Caco-2 (cell line): ENCODE results near the gene GLT8D1. TPM values are rescaled to one million over a fixed set of nuclear protein-coding genes. Genes with fewer than 3 reads are reported as not detected.

Source experiments
- BruUV-seq: library from RNA; stranded (reverse); fragments of 400-500 nt; replicated peaks from 2 replicates; lab custom pipeline; 2021; lab: Mats Ljungman, UMichigan
- CTCF ChIA-PET: fragments of 300-600 bp; sonication (Branson Sonifier 250); formaldehyde crosslinking; loops from one replicate; lab custom pipeline; 2022; ENCODE audit warnings: antibody characterized with exemption; lab: Charles Lee
- POLR2A ChIA-PET: fragments of 300-600 bp; sonication (Branson Sonifier 250); formaldehyde crosslinking; loops from one replicate; lab custom pipeline; 2022; ENCODE audit warnings: antibody characterized with exemption; lab: Charles Lee
- DNase-seq, 2 experiments: peaks; one replicate each; pipeline versions ENCODE4 v3.0.0 to v3.0.0-alpha.2; 2020 to 2022
- H3K27me3 ChIP-seq: replicated peaks from 2 replicates; pipeline ENCODE4 v1.6.0; 2011; ENCODE audit warnings: low read length; ENCODE audit not compliant: control insufficient read depth, insufficient read depth
- H3K36me3 ChIP-seq: 2 replicates; pipeline ENCODE4 v1.5.1; 2011; ENCODE audit warnings: low read length; ENCODE audit not compliant: control insufficient read depth, insufficient read depth
- H3K4me1 ChIP-seq: fragments of 250-450 bp; sonication (Bioruptor Pico); 2 replicates; pipeline ENCODE4 v1.5.1; 2020; ENCODE audit warnings: mild to moderate bottlenecking
- H3K4me3 ChIP-seq: 2 replicates; pipeline ENCODE4 v1.5.1; 2011; ENCODE audit warnings: low read depth, mild to moderate bottlenecking, control low read depth, low read length
- H3K9me3 ChIP-seq: fragments of 250-450 bp; sonication (Bioruptor Pico); 2 replicates; pipeline ENCODE4 v1.5.1; 2020; ENCODE audit warnings: mild to moderate bottlenecking, moderate library complexity
- H3K27ac Mint-ChIP-seq: one replicate; pipeline ENCODE4 v1.8.0; 2022; ENCODE audit warnings: mixed read lengths; ENCODE audit not compliant: unreplicated experiment
- H3K27me3 Mint-ChIP-seq: one replicate; pipeline ENCODE4 v1.8.0; 2022; ENCODE audit warnings: mixed read lengths; ENCODE audit not compliant: insufficient read depth, unreplicated experiment
- H3K36me3 Mint-ChIP-seq: one replicate; pipeline ENCODE4 v1.8.0; 2022; ENCODE audit warnings: mild to moderate bottlenecking, mixed read lengths; ENCODE audit not compliant: insufficient read depth, unreplicated experiment
- H3K4me1 Mint-ChIP-seq: one replicate; pipeline ENCODE4 v1.8.0; 2022; ENCODE audit warnings: low read depth, mixed read lengths; ENCODE audit not compliant: unreplicated experiment
- H3K4me3 Mint-ChIP-seq: one replicate; pipeline ENCODE4 v1.8.0; 2022; ENCODE audit warnings: mild to moderate bottlenecking, moderate library complexity, mixed read lengths; ENCODE audit not compliant: unreplicated experiment
- H3K9me3 Mint-ChIP-seq: one replicate; pipeline ENCODE4 v1.8.0; 2022; ENCODE audit warnings: mixed read lengths; ENCODE audit not compliant: unreplicated experiment
- intact Hi-C: fragments of 100-400 bp; cut with micrococcal nuclease; formaldehyde crosslinking; loops from one replicate; pipeline ENCODE4 v1.10.0; 2022; ENCODE audit not compliant: unreplicated experiment
- total RNA-seq: library from RNA; stranded (reverse); gene quantifications from 2 replicates; pipeline ENCODE4 v1.2.3, GENCODE V29; 2022
- TF ChIP-seq, protein P1 (sequence below), 2 experiments: fragments of 200-600 bp in 1 of 2; IDR thresholded peaks; 1 replicate in 1 of 2; 2 replicates in 1 of 2; pipeline versions ENCODE4 v1.5.1 to v1.8.0; 2011 to 2022; ENCODE audit warnings: antibody characterized with exemption in 1 of 2, control low read depth in 1 of 2, inconsistent platforms in 1 of 2, low read depth in 1 of 2, low read length in 1 of 2, mild to moderate bottlenecking in 1 of 2, moderate library complexity in 1 of 2; ENCODE audit not compliant: insufficient read depth in 1 of 2, severe bottlenecking in 1 of 2, unreplicated experiment in 1 of 2

The GLT8D1 gene
- total RNA-seq, 1 experiment from 2014 or later = 31.4 TPM

- Histone ChIP-seq H3K4me3 (no peak overlapping the region), H3K4me1 (no peaks in the 10 kb centered on the region), H3K27me3 (no peaks in the 10 kb centered on the region), H3K9me3 (no peaks in the 10 kb centered on the region), H3K36me3 (no peaks in the 10 kb centered on the region; the same call in 1 of the 2 replicates)
- ChIA-PET CTCF (no interaction called here), POLR2A (no interaction called here)
- intact Hi-C loops = no loop called here
- Mint-ChIP-seq H3K27ac (no peak overlapping the region), H3K4me1 (no peaks in the 10 kb centered on the region), H3K4me3 (no peak overlapping the region), H3K9me3 (peaks cover 13% of the 10 kb centered on the region), H3K27me3 (no peaks in the 10 kb centered on the region), H3K36me3 (peaks cover 18% of the 10 kb centered on the region)
- TF ChIP-seq, protein P1, sequence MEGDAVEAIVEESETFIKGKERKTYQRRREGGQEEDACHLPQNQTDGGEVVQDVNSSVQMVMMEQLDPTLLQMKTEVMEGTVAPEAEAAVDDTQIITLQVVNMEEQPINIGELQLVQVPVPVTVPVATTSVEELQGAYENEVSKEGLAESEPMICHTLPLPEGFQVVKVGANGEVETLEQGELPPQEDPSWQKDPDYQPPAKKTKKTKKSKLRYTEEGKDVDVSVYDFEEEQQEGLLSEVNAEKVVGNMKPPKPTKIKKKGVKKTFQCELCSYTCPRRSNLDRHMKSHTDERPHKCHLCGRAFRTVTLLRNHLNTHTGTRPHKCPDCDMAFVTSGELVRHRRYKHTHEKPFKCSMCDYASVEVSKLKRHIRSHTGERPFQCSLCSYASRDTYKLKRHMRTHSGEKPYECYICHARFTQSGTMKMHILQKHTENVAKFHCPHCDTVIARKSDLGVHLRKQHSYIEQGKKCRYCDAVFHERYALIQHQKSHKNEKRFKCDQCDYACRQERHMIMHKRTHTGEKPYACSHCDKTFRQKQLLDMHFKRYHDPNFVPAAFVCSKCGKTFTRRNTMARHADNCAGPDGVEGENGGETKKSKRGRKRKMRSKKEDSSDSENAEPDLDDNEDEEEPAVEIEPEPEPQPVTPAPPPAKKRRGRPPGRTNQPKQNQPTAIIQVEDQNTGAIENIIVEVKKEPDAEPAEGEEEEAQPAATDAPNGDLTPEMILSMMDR (IDR thresholded peaks at IDR 0.05; ENCODE audit: insufficient read depth in 1 of 2, low read depth in 1 of 2, low read length in 1 of 2, severe bottlenecking in 1 of 2, unreplicated experiment in 1 of 2) = no peak
- DNase-seq = no peak
- BruUV-seq = no TSS peak
These were observed 10.2 kb upstream of the GLT8D1 start for GRCh38 chr3:52715714-52716305.

- Mint-ChIP-seq H3K36me3 (peaks cover 22% of the 10 kb centered on the region), H3K4me3 (no peak overlapping the region), H3K4me1 (no peaks in the 10 kb centered on the region), H3K27ac (no peak overlapping the region), H3K9me3 (peaks cover 4% of the 10 kb centered on the region), H3K27me3 (no peaks in the 10 kb centered on the region)
- no TSS peak for BruUV-seq
- POLR2A ChIA-PET = no interaction called here
- H3K4me3 ChIP-seq = no peak overlapping the region
- H3K9me3 ChIP-seq = no peaks in the 10 kb centered on the region
- intact Hi-C loops = no loop called here
- no peaks in the 10 kb centered on the region; the same call in 1 of the 2 replicates for H3K36me3 ChIP-seq
- CTCF ChIA-PET = interaction anchor here (0.7 kb wide), 1 partner anchor 159 kb away, joined by 5 read pairs; no protein-coding TSS in a partner anchor
- H3K4me1 ChIP-seq = no peaks in the 10 kb centered on the region
- TF ChIP-seq, protein P1 (IDR thresholded peaks at IDR 0.05; ENCODE audit: insufficient read depth in 1 of 2, low read depth in 1 of 2, low read length in 1 of 2, severe bottlenecking in 1 of 2, unreplicated experiment in 1 of 2) = no peak
- no peak for DNase-seq
- no peaks in the 10 kb centered on the region for H3K27me3 ChIP-seq
These were observed 9.0 kb upstream of the GLT8D1 start for GRCh38 chr3:52714335-52715302.

DNA sequence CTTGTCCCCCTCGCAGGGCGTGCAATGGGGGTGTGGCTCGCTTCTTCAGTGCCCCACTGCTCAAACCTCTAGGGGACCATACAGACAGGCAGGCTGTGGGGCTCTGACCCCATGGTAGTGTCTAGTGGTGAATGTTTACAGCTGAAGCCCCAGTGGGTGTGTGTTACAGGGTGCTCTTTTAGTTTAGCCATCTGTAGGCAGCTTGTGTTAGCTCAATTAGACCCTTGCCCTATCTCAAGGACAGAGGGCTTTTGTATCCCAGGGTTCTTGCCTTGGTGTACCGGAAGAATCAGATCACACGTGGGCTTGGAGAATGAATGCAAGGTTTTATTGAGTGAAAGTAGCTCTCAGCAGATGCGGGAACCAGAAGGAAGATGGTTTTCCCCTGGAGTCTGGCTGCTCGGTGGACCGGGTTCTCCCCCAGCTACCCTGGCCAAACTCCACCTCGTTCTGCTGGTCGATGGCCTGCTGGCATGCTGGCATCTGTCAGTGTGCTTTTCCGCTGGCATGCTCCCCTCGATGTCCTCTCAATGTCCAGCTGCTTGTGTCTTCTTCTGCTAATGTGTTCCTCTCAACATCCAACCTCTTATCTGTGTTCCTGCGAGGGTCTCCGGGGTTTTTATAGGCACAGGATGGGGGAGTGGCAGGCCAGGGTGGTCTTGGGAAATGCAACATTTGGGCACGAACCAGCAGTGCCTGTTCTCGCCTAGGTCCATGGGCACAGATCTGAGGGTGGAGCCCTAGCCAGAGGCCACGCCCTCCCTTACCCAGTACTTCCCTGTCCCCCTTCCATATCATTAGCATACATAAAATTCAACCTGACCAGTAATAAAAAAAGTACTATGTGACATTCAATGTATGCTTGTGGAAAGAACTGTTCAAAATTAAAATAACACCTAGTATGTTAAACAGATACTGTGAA is 7.0 kb upstream of the GLT8D1 start:
- H3K4me3 Mint-ChIP-seq = no peak overlapping the region
- no peaks in the 10 kb centered on the region for H3K27me3 ChIP-seq
- TF ChIP-seq, protein P1 (IDR thresholded peaks at IDR 0.05; ENCODE audit: insufficient read depth in 1 of 2, low read depth in 1 of 2, low read length in 1 of 2, severe bottlenecking in 1 of 2, unreplicated experiment in 1 of 2) = no peak
- peaks cover 24% of the 10 kb centered on the region for H3K36me3 Mint-ChIP-seq
- ChIA-PET POLR2A (no interaction called here), CTCF (no interaction called here)
- intact Hi-C loops = no loop called here
- H3K9me3 ChIP-seq = no peaks in the 10 kb centered on the region
- no TSS peak for BruUV-seq
- H3K4me1 Mint-ChIP-seq = no peaks in the 10 kb centered on the region
- H3K27me3 Mint-ChIP-seq = no peaks in the 10 kb centered on the region
- H3K36me3 ChIP-seq = no peaks in the 10 kb centered on the region
- no peak for DNase-seq
- no peaks in the 10 kb centered on the region for H3K4me1 ChIP-seq
- H3K27ac Mint-ChIP-seq = no peak overlapping the region
- H3K9me3 Mint-ChIP-seq = no peaks in the 10 kb centered on the region
- no peak overlapping the region for H3K4me3 ChIP-seq
